NCI-H345 (cell line): ENCODE measurements around the gene VPS9D1.
A peak's percentile ranks its signal among the peaks of the same experiment; 100 is the strongest.
"Not testable (repeated sequence)": the region's sequence is repeated elsewhere in the genome, so short reads cannot be mapped to it uniquely, and the experiment has no call there.

Experiments
- DNase-seq: peaks from one replicate; lab custom pipeline; 2025; lab: John Stamatoyannopoulos, UW

Gene VPS9D1

GRCh38 chr16:89664238-89664637 lies 56.5 kb downstream of the VPS9D1 start:
- DNase-seq, result not testable (repeated sequence)

- no peak for DNase-seq
Measured at GRCh38 chr16:89661215-89661614, 59.5 kb downstream of the VPS9D1 start.

GRCh38 chr16:89660146-89660545 lies 60.6 kb downstream of the VPS9D1 start:
- no peak for DNase-seq

- no peak for DNase-seq
Measured at GRCh38 chr16:89658221-89658879, 62.3 kb downstream of the VPS9D1 start.

- peak; percentile 83 for DNase-seq
Measured at GRCh38 chr16:89657442-89658220, 63.1 kb downstream of the VPS9D1 start, which contains the start of the genes CHMP1A and SPATA33. Gene CHMP1A, minus strand, starts transcription at chr16:89657708. Its CDS starts 120 bp downstream, at chr16:89657588. Gene SPATA33, plus strand, starts transcription at chr16:89657836. Its CDS starts 76 bp downstream, at chr16:89657912.
